Measurements from ENCODE around the gene CNTNAP2.

- TF ChIP-seq RNF2 (IDR thresholded peaks at IDR 0.05; ENCODE audit: borderline replicate concordance, low read depth, low read length, missing control alignments, poor library complexity, severe bottlenecking) = no peak
- TF ChIP-seq RBBP5 (IDR thresholded peaks at IDR 0.05; ENCODE audit: borderline replicate concordance, low read depth, low read length) = no peak
- TF ChIP-seq TEAD4 (IDR thresholded peaks at IDR 0.05; ENCODE audit: low read depth, low read length) = no peak
- TF ChIP-seq POLR2A (IDR thresholded peaks at IDR 0.05; ENCODE audit: control extremely low read depth in 1 of 2, low read depth in 2 of 2, low read length in 2 of 2) = no peak
- TF ChIP-seq CTCF (IDR thresholded peaks at IDR 0.05; ENCODE audit: control extremely low read depth in 1 of 3, insufficient read depth in 1 of 3, low read depth in 1 of 3, low read length in 3 of 3) = no peak
- TF ChIP-seq CTBP2 (IDR thresholded peaks at IDR 0.05; ENCODE audit: borderline replicate concordance, insufficient read depth, insufficient read length, low read length) = no peak
- TF ChIP-seq TAF1 (IDR thresholded peaks at IDR 0.05; ENCODE audit: low read depth, low read length) = no peak
- no peak for TF ChIP-seq MAX (IDR thresholded peaks at IDR 0.05)
- no peak for TF ChIP-seq ZNF274 (IDR thresholded peaks at IDR 0.05; ENCODE audit: borderline replicate concordance, extremely low read depth, low read length)
- no peak for TF ChIP-seq NRF1 (IDR thresholded peaks at IDR 0.05; ENCODE audit: low read depth, low read length)
- TF ChIP-seq ATF2 (IDR thresholded peaks at IDR 0.05; ENCODE audit: low read length) = no peak
Observed at GRCh38 chr7:147452816-147453215, 1336.2 kb downstream of the CNTNAP2 start.
